T-helper 2 cell treated with Interferon-gamma antibody and Interleukin-4, amounts not matched to agents 100 ng/mL and 5 ng/mL, for 36 hours (primary cell): ENCODE data around the gene ANP32B. TPM values are rescaled to one million over a fixed set of nuclear protein-coding genes. Genes with fewer than 3 reads are reported as not detected.
"Not testable (repeated sequence)": the region's sequence is repeated elsewhere in the genome, so short reads cannot be mapped to it uniquely, and the experiment has no call there.

Source experiments
- intact Hi-C: fragments of 100-400 bp; cut with micrococcal nuclease; formaldehyde crosslinking; loops from one replicate; pipeline ENCODE4 v1.15.1; 2023
- total RNA-seq: library from RNA; stranded (reverse); gene quantifications from 2 replicates; pipeline ENCODE4 v1.2.3, GENCODE V29; 2022

ANP32B gene
- total RNA-seq, 1 donor from 2014 or later = 309 TPM

DNA sequence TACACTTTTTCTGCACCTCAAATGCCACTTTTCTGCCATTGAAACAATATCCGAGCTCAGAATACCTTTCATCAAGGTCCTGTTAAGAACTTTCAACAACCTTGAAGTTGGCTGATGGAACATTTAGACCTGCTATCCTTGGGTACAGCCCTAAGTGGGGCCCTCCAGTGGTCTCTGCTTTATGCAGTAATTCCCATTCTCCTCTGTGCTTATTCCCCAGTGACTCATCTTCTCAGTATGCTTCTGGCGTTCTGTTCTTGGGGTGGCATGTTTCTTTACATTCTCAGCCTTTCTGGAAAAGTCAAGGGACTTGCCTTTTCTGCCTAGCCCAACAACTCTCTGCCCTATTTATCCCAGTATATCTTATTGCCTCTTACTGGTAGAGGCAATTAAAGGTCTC, 7.1 kb downstream of the ANP32B start:
- intact Hi-C loops = no loop called here

- intact Hi-C loops = no loop called here
Measured at GRCh38 chr9:97991818-97992217, 8.7 kb downstream of the ANP32B start.

DNA sequence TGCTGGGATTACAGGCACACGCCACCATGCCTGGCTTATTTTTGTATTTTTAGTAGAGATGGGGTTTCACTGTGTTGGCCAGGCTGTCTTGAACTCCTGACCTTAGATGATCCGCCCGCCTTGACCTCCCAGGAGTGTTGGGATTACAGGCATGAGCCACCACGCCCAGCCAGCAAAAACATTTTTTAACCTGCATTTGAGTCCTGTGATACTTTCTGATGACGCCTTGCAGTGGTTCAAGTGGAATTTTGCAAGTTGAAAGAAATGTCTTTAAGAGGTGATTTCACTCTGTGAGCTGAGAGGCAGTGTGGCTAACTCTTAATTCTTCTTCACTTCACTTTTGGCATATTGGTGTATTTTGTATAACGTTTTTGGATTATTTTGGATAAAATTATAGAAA, 9.1 kb downstream of the ANP32B start:
- intact Hi-C loops = no loop called here

GRCh38 chr9:97993000-97993399, 9.9 kb downstream of the ANP32B start:
- intact Hi-C loops = no loop called here

- intact Hi-C loops = no loop called here
Measured at GRCh38 chr9:97994703-97995102, 11.6 kb downstream of the ANP32B start.

DNA sequence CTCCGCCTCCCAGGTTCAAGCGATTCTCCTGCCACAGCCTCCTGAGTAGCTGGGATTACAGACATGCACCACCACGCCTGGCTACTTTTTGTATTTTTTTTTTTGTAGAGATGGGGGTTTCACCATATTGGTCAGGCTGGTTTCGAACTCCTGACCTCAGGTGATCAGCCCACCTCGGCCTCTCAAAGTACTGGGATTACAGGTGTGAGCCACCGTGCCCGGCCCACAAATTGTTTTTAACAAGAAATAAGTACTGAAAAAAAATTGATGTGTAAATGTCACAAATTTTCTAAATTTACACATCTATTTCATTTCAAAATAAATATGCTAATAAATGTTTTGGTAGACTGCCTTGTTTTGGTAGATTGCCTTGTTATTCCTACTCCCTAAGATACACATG, 13.5 kb downstream of the ANP32B start:
- intact Hi-C loops = not testable (repeated sequence)

DNA sequence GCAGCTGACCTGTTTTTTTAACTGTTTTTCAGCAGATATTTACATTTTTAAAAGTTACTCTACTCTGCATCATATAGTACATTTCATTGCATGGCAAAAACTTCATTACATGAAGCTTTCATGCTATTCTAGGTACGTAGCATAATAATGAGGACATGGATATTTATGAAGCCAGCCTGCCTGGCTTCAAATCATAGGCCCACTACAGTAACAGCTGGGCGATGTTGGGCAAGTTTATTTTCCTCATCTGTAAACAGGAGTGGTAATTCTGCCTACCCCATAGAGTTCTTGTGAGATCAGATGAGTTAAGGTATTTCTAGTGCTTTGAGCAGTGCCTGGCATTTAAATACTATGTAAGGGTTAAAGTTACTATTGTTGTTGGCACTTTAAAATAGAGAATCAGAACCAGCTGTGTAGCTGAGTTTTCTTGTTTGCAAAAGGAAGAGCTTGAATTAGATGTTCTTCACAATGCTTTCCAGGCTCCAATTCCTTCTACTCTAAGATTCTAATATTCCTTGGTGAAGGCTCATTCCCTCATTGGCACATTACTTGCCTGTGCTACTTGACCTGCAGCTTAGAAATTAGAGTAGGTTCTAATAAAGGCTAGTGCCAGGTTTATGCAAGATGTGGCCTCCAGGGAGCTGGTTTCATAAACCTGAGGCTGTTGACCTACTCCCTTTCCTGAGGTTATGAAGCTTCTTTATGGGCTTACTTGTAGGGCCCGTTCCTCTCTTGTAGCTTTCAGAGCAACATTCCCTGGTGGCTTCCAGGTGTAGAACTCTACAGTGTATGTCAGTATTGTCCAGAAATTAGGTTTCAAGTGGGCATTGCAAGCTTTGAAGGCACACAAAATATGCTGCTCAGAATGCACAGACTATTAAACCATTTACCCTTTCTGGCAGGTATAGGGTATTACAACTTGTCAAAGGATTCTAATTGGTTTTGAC, 14.5 kb downstream of the ANP32B start:
- intact Hi-C loops = no loop called here

- intact Hi-C loops = no loop called here
Measured at GRCh38 chr9:98002808-98003207, 19.7 kb downstream of the ANP32B start.

DNA sequence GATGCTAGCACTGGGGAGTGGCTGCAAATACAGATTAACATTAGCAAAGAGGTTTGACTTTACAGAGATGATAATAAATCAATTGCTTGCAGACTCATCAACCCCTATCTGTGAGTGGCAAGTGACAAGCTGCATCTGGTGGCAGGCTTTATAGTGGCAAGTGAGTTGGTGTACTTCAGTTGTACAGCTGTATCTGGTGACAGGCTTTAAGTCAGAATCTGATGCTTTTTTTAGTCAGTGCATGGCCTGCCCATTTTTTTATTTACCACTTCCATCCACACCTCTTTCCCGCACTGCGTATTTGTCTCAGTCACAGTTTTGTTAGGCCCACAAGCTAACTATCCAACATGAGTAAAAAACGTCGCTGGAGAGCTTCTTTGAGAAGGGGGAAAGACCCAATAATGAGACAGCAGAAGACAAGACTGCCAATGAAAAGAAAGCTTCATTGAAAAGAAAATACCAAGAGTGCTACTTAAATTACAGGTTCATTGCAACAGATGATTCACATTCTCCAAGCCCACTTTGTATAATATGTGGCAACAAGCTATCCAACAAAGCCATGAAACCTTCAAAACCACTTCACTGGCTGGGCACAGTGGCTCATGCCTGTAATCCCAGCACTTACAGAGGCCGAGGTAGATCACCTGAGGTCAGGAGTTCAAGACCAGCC, 23.1 kb downstream of the ANP32B start:
- intact Hi-C loops = no loop called here

GRCh38 chr9:98007251-98007928, 24.2 kb downstream of the ANP32B start:
- intact Hi-C loops = no loop called here

DNA sequence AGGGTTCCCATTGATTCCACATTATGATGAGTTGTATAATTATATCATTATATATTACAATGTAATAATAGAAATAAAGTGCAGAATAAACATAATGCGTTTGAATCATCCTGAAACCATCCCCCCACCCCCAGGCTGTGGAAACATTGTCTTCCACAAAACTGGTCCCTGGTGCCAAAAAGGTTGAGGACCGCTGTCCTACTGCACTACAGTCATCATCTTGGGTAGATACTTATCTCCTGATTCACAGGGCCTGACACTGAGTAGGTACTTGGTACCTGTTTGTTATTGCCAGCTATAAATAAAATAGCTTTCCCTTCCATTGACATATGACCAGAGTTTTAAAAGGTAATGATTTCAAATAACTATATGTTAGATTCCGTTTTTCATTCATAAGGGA, 25.6 kb downstream of the ANP32B start:
- intact Hi-C loops = no loop called here

- intact Hi-C loops = no loop called here
Measured at GRCh38 chr9:98009437-98009836, 26.3 kb downstream of the ANP32B start.

- intact Hi-C loops = no loop called here
Measured at GRCh38 chr9:98009936-98010335, 26.8 kb downstream of the ANP32B start.

DNA sequence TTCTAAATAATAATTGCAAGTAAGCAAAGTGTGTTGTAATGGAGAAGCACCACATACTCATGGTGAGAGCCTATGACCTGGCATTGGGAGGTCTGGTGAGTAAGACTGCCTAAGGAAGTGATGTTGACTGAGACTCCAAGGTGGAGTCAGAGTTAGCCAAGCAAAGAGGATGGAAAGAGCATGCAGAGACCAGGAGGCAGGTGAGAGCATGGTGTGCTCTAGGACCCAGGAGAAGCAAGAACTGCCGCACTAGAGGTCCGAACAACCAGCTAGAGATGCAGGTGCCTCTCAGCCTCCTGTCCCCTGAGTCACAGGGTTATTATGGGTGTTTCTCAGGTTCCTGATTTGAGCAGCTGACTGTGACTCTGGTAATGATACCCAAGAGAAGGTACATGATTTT, 27.3 kb downstream of the ANP32B start:
- intact Hi-C loops = no loop called here

DNA sequence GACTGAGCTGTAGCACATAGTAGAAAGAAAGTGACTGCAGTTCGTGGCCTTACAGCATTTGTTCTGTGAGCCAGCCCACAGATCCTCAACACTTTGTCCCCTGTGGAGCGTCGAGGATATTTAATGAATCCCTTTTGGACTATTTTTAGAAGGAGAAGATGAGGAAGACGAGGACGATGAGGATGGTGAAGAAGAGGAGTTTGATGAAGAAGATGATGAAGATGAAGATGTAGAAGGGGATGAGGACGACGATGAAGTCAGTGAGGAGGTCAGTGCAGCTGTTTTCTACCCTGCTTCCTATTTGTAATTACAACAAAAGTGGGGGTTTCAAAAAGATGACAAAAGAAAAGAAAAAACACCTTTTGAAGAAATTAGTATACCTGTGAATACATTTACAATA, 28.0 kb downstream of the ANP32B start:
- intact Hi-C loops = no loop called here

GRCh38 chr9:98016137-98016680, 33.1 kb downstream of the ANP32B start:
- intact Hi-C loops = no loop called here

- intact Hi-C loops = no loop called here
Measured at GRCh38 chr9:98017306-98017705, 34.2 kb downstream of the ANP32B start.

GRCh38 chr9:98018347-98018746, 35.2 kb downstream of the ANP32B start:
- intact Hi-C loops = no loop called here

DNA sequence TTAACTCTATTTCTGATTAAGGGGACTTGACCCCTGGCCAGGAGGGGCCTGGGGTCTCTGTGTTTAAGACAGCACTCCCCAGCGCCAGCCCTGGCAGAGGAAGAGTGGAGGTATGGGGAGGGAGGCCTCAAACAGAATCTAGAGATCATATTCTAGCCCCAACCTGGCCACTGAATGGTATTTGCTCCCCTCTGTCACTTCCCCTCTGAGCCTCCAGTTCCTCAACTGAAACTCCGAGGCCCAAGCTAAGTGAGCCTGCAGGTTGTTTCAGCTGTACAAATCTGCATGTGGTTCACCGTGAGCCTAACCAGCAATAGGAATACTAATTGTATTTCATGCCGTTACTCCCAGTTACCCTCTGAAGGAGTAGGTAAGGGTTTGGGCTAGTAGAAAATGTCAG, 36.0 kb downstream of the ANP32B start:
- intact Hi-C loops = no loop called here

GRCh38 chr9:98019869-98020268, 36.7 kb downstream of the ANP32B start:
- intact Hi-C loops = not testable (repeated sequence)

DNA sequence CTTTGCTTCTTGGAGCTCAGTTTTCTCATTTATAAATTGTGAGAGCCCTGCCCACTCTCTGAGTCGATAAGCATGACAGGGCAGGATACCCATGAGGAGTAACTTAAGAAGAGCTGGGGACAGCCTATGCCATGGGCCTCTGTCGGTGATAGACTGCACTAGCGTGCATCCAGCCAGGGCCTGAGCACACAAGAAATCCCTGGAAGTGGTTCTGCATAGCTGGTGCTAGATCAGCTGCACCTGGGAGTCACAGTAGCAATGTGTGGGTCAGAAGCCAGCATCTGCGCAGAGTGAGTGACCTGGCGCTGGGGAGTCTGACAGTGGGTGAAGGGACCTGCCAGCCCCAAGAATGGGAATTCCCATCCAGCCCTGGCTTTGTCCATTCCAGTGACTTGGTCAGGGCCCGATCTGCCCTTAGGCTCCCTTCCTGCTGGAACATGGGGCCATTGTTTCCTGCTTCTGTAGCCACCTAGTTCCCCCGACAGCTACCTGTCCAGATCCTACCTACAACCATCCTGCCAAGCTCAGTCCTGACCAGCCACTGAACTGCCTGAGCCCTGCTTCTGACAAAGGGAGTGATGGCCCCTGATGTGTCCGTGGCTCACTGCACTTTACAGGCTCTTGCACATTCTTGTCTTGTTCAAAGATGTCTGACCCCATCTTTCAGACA, 37.5 kb downstream of the ANP32B start:
- intact Hi-C loops = no loop called here
